Astrocyte (in vitro differentiated cells and primary cell): ENCODE data around the gene CIITA. TPM values are rescaled to one million over a fixed set of nuclear protein-coding genes. Genes with fewer than 3 reads are reported as not detected.
A peak's percentile ranks its signal among the peaks of the same experiment; 100 is the strongest.
"Not testable (repeated sequence)": the region's sequence is repeated elsewhere in the genome, so short reads cannot be mapped to it uniquely, and the experiment has no call there.

ENCODE experiments used
- DNase-seq: peaks from one replicate; pipeline ENCODE4 v3.0.0-alpha.2; 2010; ENCODE audit warnings: low read depth
- FAIRE-seq: peaks from 2 replicates; lab custom pipeline; 2011; peaks lifted over from hg19 to GRCh38; lab: Jason Lieb, UNC
- H2AFZ ChIP-seq: 2 replicates; pipeline ENCODE4 v1.6.0; 2012; ENCODE audit warnings: low read depth, low read length, inconsistent platforms
- H3K27ac ChIP-seq: 2 replicates; pipeline ENCODE4 v1.5.1; 2011; ENCODE audit warnings: low read depth, low read length, inconsistent platforms
- H3K27me3 ChIP-seq: 2 replicates; pipeline ENCODE4 v1.6.0; 2011; ENCODE audit warnings: low read length, inconsistent platforms; ENCODE audit not compliant: insufficient read depth
- H3K36me3 ChIP-seq: 2 replicates; pipeline ENCODE4 v1.5.1; 2011; ENCODE audit warnings: low read length, inconsistent platforms; ENCODE audit not compliant: insufficient read depth
- H3K4me1 ChIP-seq: 2 replicates; pipeline ENCODE4 v1.5.1; 2011; ENCODE audit warnings: low read length, inconsistent platforms; ENCODE audit not compliant: insufficient read depth
- H3K4me2 ChIP-seq: 2 replicates; pipeline ENCODE4 v1.6.0; 2012; ENCODE audit warnings: low read length, inconsistent platforms
- H3K4me3 ChIP-seq: 2 replicates; pipeline ENCODE4 v1.5.1; 2011; ENCODE audit warnings: low read depth, mild to moderate bottlenecking, low read length, inconsistent platforms; ENCODE audit not compliant: insufficient read depth
- H3K79me2 ChIP-seq: 2 replicates; pipeline ENCODE4 v1.6.0; 2012; ENCODE audit warnings: mild to moderate bottlenecking, low read length, inconsistent platforms; ENCODE audit not compliant: insufficient read depth
- H3K9ac ChIP-seq: 2 replicates; pipeline ENCODE4 v1.6.0; 2012; ENCODE audit warnings: mild to moderate bottlenecking, low read length, inconsistent platforms
- H3K9me3 ChIP-seq: 2 replicates; pipeline ENCODE4 v1.5.1; 2012; ENCODE audit warnings: low read depth, mild to moderate bottlenecking, low read length, inconsistent platforms; ENCODE audit not compliant: insufficient read depth
- H4K20me1 ChIP-seq: 2 replicates; pipeline ENCODE4 v1.6.0; 2012; ENCODE audit warnings: low read length, inconsistent platforms; ENCODE audit not compliant: insufficient read depth
- H3K27ac Mint-ChIP-seq: one replicate; pipeline ENCODE4 v1.8.0; 2021; ENCODE audit warnings: mild to moderate bottlenecking, mixed read lengths; ENCODE audit not compliant: unreplicated experiment
- H3K27me3 Mint-ChIP-seq: one replicate; pipeline ENCODE4 v1.8.0; 2021; ENCODE audit warnings: low read depth, mixed read lengths; ENCODE audit not compliant: unreplicated experiment
- H3K36me3 Mint-ChIP-seq: one replicate; pipeline ENCODE4 v1.8.0; 2021; ENCODE audit warnings: low read depth, mixed read lengths; ENCODE audit not compliant: unreplicated experiment
- H3K4me1 Mint-ChIP-seq: one replicate; pipeline ENCODE4 v1.8.0; 2021; ENCODE audit warnings: low read depth, mixed read lengths; ENCODE audit not compliant: unreplicated experiment
- H3K4me3 Mint-ChIP-seq: one replicate; pipeline ENCODE4 v1.8.0; 2021; ENCODE audit warnings: mild to moderate bottlenecking, moderate library complexity, mixed read lengths; ENCODE audit not compliant: unreplicated experiment
- H3K9me3 Mint-ChIP-seq: one replicate; pipeline ENCODE4 v1.8.0; 2021; ENCODE audit warnings: mild to moderate bottlenecking, mixed read lengths; ENCODE audit not compliant: unreplicated experiment
- CTCF ChIP-seq: IDR thresholded peaks from 2 replicates; pipeline ENCODE4 v1.5.1; 2011; ENCODE audit warnings: low read depth, mild to moderate bottlenecking, inconsistent platforms, low read length, moderate library complexity; ENCODE audit not compliant: insufficient read depth
- EZH2 ChIP-seq: IDR thresholded peaks from 2 replicates; pipeline ENCODE4 v1.6.1; 2012; ENCODE audit warnings: mild to moderate bottlenecking, low read length, inconsistent platforms; ENCODE audit not compliant: insufficient read depth
- total RNA-seq: library from RNA; stranded (reverse); gene quantifications from 2 replicates; pipeline ENCODE4 v1.2.1, GENCODE V29; 2021

The CIITA gene
- total RNA-seq, 1 donor from 2014 or later = not detected

GRCh38 chr16:10941127-10941933 is 64.3 kb downstream of the CIITA start:
- Histone ChIP-seq H3K4me1 (peaks cover 48% of the 10 kb centered on the region), H3K9ac (peak overlapping the region; percentile 82), H4K20me1 (peaks cover 66% of the 10 kb centered on the region), H3K27ac (no peak overlapping the region), H3K4me3 (peak overlapping the region; percentile 64), H3K27me3 (no peaks in the 10 kb centered on the region), H3K4me2 (peak overlapping the region; percentile 97), H3K36me3 (no peaks in the 10 kb centered on the region), H3K79me2 (peaks cover 80% of the 10 kb centered on the region), H3K9me3 (no peaks in the 10 kb centered on the region), H2AFZ (no peak overlapping the region)
- peak overlapping the region; percentile 95 for H3K4me3 Mint-ChIP-seq
- peaks cover 39% of the 10 kb centered on the region for H3K4me1 Mint-ChIP-seq
- H3K27me3 Mint-ChIP-seq = no peaks in the 10 kb centered on the region
- TF ChIP-seq CTCF = no peak
- no peak for TF ChIP-seq EZH2
- FAIRE-seq (no peak), DNase-seq (no peak)
- peak overlapping the region; percentile 41 for H3K27ac Mint-ChIP-seq
- H3K36me3 Mint-ChIP-seq = peaks cover 8% of the 10 kb centered on the region
- no peaks in the 10 kb centered on the region for H3K9me3 Mint-ChIP-seq

GRCh38 chr16:10941935-10942351 is 64.9 kb downstream of the CIITA start:
- peaks cover 42% of the 10 kb centered on the region for H3K4me1 Mint-ChIP-seq
- H3K4me3 ChIP-seq = peak overlapping the region; percentile 64
- peak overlapping the region; percentile 95 for H3K4me3 Mint-ChIP-seq
- H3K27me3 Mint-ChIP-seq, H3K9me3 ChIP-seq, FAIRE-seq, H3K36me3 Mint-ChIP-seq, H3K27ac Mint-ChIP-seq, H3K9me3 Mint-ChIP-seq, H3K36me3 ChIP-seq, H3K27me3 ChIP-seq, DNase-seq: not testable (repeated sequence)
- peaks cover 65% of the 10 kb centered on the region for H4K20me1 ChIP-seq
- H3K9ac ChIP-seq = peak overlapping the region; percentile 82
- H3K4me2 ChIP-seq = peak overlapping the region; percentile 97
- H3K79me2 ChIP-seq = peaks cover 80% of the 10 kb centered on the region
- H3K4me1 ChIP-seq = peaks cover 54% of the 10 kb centered on the region
- peak overlapping the region; percentile 59 for H2AFZ ChIP-seq
- peak overlapping the region; percentile 43 for H3K27ac ChIP-seq

GRCh38 chr16:10942352-10943063 is 65.5 kb downstream of the CIITA start, which contains the start of gene DEXI:
Gene DEXI (minus strand): TSS chr16:10942468. CDS start chr16:10942005, 463 bp downstream.
- Histone ChIP-seq H3K79me2 (peaks cover 80% of the 10 kb centered on the region), H3K36me3 (no peaks in the 10 kb centered on the region), H3K27ac (peak within 1 kb of the TSS; percentile 43), H4K20me1 (peaks cover 65% of the 10 kb centered on the region), H3K9me3 (no peaks in the 10 kb centered on the region), H2AFZ (peak within 1 kb of the TSS; percentile 94), H3K9ac (peak within 1 kb of the TSS; percentile 82), H3K4me2 (peak within 1 kb of the TSS; percentile 97), H3K4me3 (peak within 1 kb of the TSS; percentile 67), H3K27me3 (no peaks in the 10 kb centered on the region), H3K4me1 (peaks cover 56% of the 10 kb centered on the region)
- H3K36me3 Mint-ChIP-seq = peaks cover 8% of the 10 kb centered on the region
- no peak for FAIRE-seq
- peak within 1 kb of the TSS; percentile 95 for H3K4me3 Mint-ChIP-seq
- H3K27ac Mint-ChIP-seq = peak within 1 kb of the TSS; percentile 41
- peak; percentile 68 for DNase-seq
- H3K27me3 Mint-ChIP-seq = no peaks in the 10 kb centered on the region
- H3K9me3 Mint-ChIP-seq = no peaks in the 10 kb centered on the region
- peaks cover 43% of the 10 kb centered on the region for H3K4me1 Mint-ChIP-seq
- TF ChIP-seq EZH2 (no peak), CTCF (no peak)
